ENCODE results near the gene ZNF524. TPM values are rescaled to one million over a fixed set of nuclear protein-coding genes. Genes with fewer than 3 reads are reported as not detected.

The ZNF524 gene
- total and polyA plus RNA-seq, 12 donors, result 0.93 to 83.7 (median 28.3) TPM

DNA sequence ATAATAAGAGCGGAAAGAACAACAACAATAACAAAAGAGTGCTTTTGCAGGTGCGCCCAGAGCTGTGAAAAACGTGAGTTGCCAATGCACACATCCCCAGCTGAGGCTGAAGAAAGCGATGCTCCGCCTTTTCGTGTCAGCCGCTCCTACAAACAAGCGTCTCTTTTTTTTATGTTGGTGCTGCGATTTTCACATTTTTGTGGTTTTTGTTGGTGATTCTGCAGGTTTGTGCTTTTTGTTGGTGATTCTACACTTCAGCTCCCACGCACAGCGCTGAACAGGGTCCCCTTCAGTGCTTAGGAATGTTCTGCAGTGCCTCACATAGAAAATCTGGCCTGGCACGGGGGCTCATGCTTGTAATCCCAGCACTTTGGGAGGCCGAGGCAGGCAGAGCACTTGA, 47.5 kb upstream of the ZNF524 start:
- H3K27me3 ChIP-seq, result peaks cover 25% of the 10 kb centered on the region
- no peaks in the 10 kb centered on the region for H3K9me3 ChIP-seq (replicated peaks in 1 of 3)
- no peak overlapping the region for H3K4me3 ChIP-seq
- intact Hi-C loops (cut with DNase I), result no loop called here
- H3K4me1 ChIP-seq (replicated peaks in 1 of 2), result no peaks in the 10 kb centered on the region
- WGBS, 4 donors, result 68 to 73% (median 71%) methylated on average over 13 of the region's 13 CpGs
- no peak overlapping the region for H3K27ac ChIP-seq
- DNase-seq, result no peak
- no peaks in the 10 kb centered on the region for H3K36me3 ChIP-seq (replicated peaks in 1 of 2)
- TF ChIP-seq, protein P1, sequence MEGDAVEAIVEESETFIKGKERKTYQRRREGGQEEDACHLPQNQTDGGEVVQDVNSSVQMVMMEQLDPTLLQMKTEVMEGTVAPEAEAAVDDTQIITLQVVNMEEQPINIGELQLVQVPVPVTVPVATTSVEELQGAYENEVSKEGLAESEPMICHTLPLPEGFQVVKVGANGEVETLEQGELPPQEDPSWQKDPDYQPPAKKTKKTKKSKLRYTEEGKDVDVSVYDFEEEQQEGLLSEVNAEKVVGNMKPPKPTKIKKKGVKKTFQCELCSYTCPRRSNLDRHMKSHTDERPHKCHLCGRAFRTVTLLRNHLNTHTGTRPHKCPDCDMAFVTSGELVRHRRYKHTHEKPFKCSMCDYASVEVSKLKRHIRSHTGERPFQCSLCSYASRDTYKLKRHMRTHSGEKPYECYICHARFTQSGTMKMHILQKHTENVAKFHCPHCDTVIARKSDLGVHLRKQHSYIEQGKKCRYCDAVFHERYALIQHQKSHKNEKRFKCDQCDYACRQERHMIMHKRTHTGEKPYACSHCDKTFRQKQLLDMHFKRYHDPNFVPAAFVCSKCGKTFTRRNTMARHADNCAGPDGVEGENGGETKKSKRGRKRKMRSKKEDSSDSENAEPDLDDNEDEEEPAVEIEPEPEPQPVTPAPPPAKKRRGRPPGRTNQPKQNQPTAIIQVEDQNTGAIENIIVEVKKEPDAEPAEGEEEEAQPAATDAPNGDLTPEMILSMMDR (IDR thresholded peaks at IDR 0.05), result no peak
- no peak for TF ChIP-seq POLR2A (IDR thresholded peaks at IDR 0.05)

DNA sequence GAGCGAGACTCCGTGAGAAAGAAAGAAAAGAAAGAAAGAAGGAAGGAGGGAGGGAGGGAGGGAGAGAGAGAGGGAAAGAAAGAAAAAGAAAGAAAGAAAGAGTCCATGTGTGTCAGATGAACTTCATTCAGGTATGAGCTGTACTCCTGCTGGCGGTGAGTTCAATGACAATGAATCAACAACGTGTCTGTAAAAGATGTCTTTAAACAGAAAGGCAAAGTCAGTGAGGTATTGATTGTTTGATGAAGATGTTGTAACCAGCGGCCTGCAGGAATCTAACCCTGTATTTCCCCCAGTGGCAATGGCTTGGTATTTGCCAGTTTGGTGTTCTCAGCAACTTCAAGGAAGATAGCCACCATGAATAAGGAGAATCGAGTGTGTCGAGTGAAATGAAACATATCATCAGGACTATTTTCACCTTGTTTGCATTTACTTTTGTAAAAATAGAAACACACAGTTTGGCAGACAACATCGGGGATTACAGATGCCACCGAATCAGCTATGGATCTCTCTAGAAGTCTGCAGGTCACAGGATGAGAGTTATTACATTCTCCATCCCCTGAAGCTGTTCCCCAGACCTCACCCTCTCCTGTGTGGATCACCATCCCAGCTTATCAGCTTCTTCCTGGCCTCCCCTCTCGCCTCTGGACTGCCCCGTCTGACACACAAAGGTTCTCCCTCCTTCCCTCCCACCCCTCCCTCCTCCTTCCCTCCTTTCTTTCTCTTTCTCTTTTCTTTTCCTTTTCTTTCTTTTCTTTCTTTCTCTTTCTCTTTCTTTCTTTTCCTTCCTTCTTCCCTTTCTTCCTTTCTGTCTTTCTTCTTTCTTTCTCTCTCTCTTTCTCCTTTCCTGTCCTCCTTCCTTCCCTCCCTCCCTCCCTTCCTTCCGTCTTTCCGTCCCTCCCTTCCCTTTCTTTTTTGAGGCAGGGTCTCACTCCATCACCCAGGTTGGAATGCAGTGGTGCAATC, 46.6 kb upstream of the ZNF524 start:
- no peak for DNase-seq
- Histone ChIP-seq H3K27me3 (peaks cover 25% of the 10 kb centered on the region), H3K27ac (no peak overlapping the region), H3K4me1 (replicated peaks in 1 of 2) (no peaks in the 10 kb centered on the region), H3K36me3 (replicated peaks in 1 of 2) (no peaks in the 10 kb centered on the region), H3K4me3 (no peak overlapping the region), H3K9me3 (replicated peaks in 1 of 3) (no peaks in the 10 kb centered on the region)
- intact Hi-C loops (cut with DNase I), result no loop called here
- TF ChIP-seq, protein P1 (IDR thresholded peaks at IDR 0.05), result no peak
- TF ChIP-seq POLR2A (IDR thresholded peaks at IDR 0.05), result no peak
- 59 to 67% (median 61%) methylated on average over 13 of the region's 13 CpGs for WGBS, 4 donors

DNA sequence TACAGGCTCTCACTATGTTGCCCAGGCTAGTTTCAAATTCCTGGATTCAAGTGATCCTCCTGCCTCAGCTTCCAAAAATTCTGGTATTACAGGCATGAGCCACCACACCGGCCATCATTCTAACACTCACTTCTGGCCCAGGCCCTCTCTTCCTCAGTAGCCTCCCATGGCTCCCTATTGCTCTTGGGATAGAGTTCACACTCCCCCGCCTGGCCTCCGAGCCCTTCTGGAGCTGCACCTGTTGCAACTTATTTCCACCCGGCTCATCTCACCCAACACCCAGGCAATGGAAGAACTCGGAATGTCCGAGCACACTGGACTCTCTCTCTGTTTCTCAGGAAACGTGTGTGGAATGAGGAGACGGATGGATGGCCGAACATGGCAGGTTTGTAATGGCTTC, 45.8 kb upstream of the ZNF524 start:
- no peak for DNase-seq
- Histone ChIP-seq H3K36me3 (replicated peaks in 1 of 2) (no peaks in the 10 kb centered on the region), H3K4me3 (no peak overlapping the region), H3K4me1 (replicated peaks in 1 of 2) (no peaks in the 10 kb centered on the region), H3K27ac (no peak overlapping the region), H3K9me3 (replicated peaks in 1 of 3) (no peaks in the 10 kb centered on the region), H3K27me3 (peaks cover 25% of the 10 kb centered on the region)
- intact Hi-C loops (cut with DNase I), result no loop called here
- no peak for TF ChIP-seq POLR2A (IDR thresholded peaks at IDR 0.05)
- 85 to 90% (median 87%) methylated on average over 9 of the region's 9 CpGs for WGBS, 4 donors

DNA sequence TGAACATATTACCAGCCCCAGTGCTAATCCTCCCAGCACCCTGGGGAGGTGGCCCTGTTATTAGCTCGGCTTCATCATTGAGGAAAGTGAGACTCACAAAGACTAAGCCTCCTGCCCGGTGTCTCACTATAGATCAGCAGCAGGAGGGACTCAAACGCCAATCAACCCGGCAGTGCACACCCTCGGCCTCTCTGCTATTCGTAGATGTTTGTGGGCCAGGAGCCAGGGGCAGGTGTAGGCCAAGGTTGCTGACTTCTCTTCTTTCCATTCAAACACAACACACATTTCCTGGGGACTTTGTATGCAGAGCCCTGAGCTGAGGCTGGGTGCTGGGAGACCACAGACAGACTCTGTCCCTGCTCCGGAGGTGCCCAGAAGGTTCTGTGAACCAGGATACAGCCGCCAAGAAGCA, 45.3 kb upstream of the ZNF524 start:
- no peak overlapping the region for H3K27ac ChIP-seq
- DNase-seq, result no peak
- H3K27me3 ChIP-seq, result peaks cover 23% of the 10 kb centered on the region
- H3K4me3 ChIP-seq, result no peak overlapping the region
- no peaks in the 10 kb centered on the region for H3K36me3 ChIP-seq (replicated peaks in 1 of 2)
- TF ChIP-seq POLR2A (IDR thresholded peaks at IDR 0.05), result no peak
- TF ChIP-seq, protein P1 (IDR thresholded peaks at IDR 0.05), result no peak
- intact Hi-C loops (cut with DNase I), result no loop called here
- WGBS, 4 donors, result 58 to 75% (median 70%) methylated on average over 7 to 8 of the region's 8 CpGs
- no peaks in the 10 kb centered on the region for H3K9me3 ChIP-seq (replicated peaks in 1 of 3)
- no peaks in the 10 kb centered on the region for H3K4me1 ChIP-seq (replicated peaks in 1 of 2)
